MCF 10A (cell line): ENCODE data around the gene SEMA5A. TPM values are rescaled to one million over a fixed set of nuclear protein-coding genes. Genes with fewer than 3 reads are reported as not detected.

Source experiments
- BruUV-seq: library from RNA; stranded (reverse); fragments of 400-500 nt; replicated peaks from 2 replicates; lab custom pipeline; 2021; lab: Mats Ljungman, UMichigan
- CTCF ChIA-PET: fragments of 300-600 bp; sonication (Branson Sonifier 250); formaldehyde crosslinking; extraction: SDS; loops from one replicate; lab custom pipeline; 2021; ENCODE audit warnings: antibody characterized with exemption, inconsistent platforms; lab: Yijun Ruan, JAX
- POLR2A ChIA-PET: fragments of 300-600, 350-650 bp; sonication (Branson Sonifier 250); formaldehyde crosslinking; extraction: SDS; loops from one replicate; lab custom pipeline; 2020; ENCODE audit warnings: antibody characterized with exemption, inconsistent platforms; lab: Yijun Ruan, JAX
- DNase-seq: peaks from one replicate; pipeline ENCODE4 v3.0.0-alpha.2; 2018; ENCODE audit not compliant: unreplicated experiment
- H3K27ac Mint-ChIP-seq: one replicate; pipeline ENCODE4 v1.8.0; 2022; ENCODE audit warnings: mild to moderate bottlenecking, low read depth, mixed read lengths; ENCODE audit not compliant: unreplicated experiment
- H3K27me3 Mint-ChIP-seq: one replicate; pipeline ENCODE4 v1.8.0; 2022; ENCODE audit warnings: mixed read lengths; ENCODE audit not compliant: insufficient read depth, unreplicated experiment
- H3K36me3 Mint-ChIP-seq: one replicate; pipeline ENCODE4 v1.8.0; 2022; ENCODE audit warnings: mild to moderate bottlenecking, moderate library complexity, mixed read lengths; ENCODE audit not compliant: insufficient read depth, unreplicated experiment
- H3K4me1 Mint-ChIP-seq: one replicate; pipeline ENCODE4 v1.8.0; 2022; ENCODE audit warnings: mixed read lengths; ENCODE audit not compliant: insufficient read depth, unreplicated experiment
- H3K4me3 Mint-ChIP-seq: one replicate; pipeline ENCODE4 v1.8.0; 2022; ENCODE audit warnings: mild to moderate bottlenecking, moderate library complexity, mixed read lengths; ENCODE audit not compliant: unreplicated experiment
- H3K9me3 Mint-ChIP-seq: one replicate; pipeline ENCODE4 v1.8.0; 2022; ENCODE audit warnings: mixed read lengths; ENCODE audit not compliant: unreplicated experiment
- CTCF ChIP-seq: fragments of 200-600 bp; IDR thresholded peaks from one replicate; pipeline ENCODE4 v1.8.0; 2022; ENCODE audit warnings: antibody characterized with exemption, mild to moderate bottlenecking; ENCODE audit not compliant: unreplicated experiment
- intact Hi-C: fragments of 100-400 bp; cut with micrococcal nuclease; formaldehyde crosslinking; loops from 2 replicates; pipeline ENCODE4 v1.14.1; 2022
- total RNA-seq: library from RNA; stranded (reverse); gene quantifications from 2 replicates; pipeline ENCODE4 v1.2.3, GENCODE V29; 2022

SEMA5A gene
- total RNA-seq, 1 experiment from 2014 or later = 1.2 TPM

- intact Hi-C loops = loop anchor here (1.0 to 2.0 kb wide), 4 partner anchors 183 to 788 kb away; no protein-coding TSS in a partner anchor
- CTCF ChIA-PET = interaction anchor here (0.6 to 2.3 kb wide), 38 partner anchors 8 to 1818 kb away, joined by 3 to 16 read pairs (median 4); no protein-coding TSS in a partner anchor
- Mint-ChIP-seq H3K4me1 (peaks cover 7% of the 10 kb centered on the region), H3K27me3 (no peaks in the 10 kb centered on the region), H3K4me3 (peak overlapping the region; percentile 69), H3K27ac (no peak overlapping the region), H3K36me3 (no peaks in the 10 kb centered on the region), H3K9me3 (no peaks in the 10 kb centered on the region)
- BruUV-seq = no TSS peak
- no peak for DNase-seq
- POLR2A ChIA-PET = interaction anchor here (1.6 kb wide), 1 partner anchor 275 kb away, joined by 3 read pairs; no protein-coding TSS in a partner anchor
- no peak for TF ChIP-seq CTCF
Measured at GRCh38 chr5:9544056-9544455, 1.8 kb downstream of the SEMA5A start.

GRCh38 chr5:9543311-9543920 lies 2.5 kb downstream of the SEMA5A start:
- no peak overlapping the region for H3K4me3 Mint-ChIP-seq
- DNase-seq = no peak
- peaks cover 7% of the 10 kb centered on the region for H3K4me1 Mint-ChIP-seq
- no peaks in the 10 kb centered on the region for H3K27me3 Mint-ChIP-seq
- no peak overlapping the region for H3K27ac Mint-ChIP-seq
- no peak for TF ChIP-seq CTCF
- no peaks in the 10 kb centered on the region for H3K9me3 Mint-ChIP-seq
- intact Hi-C loops = no loop called here
- no peaks in the 10 kb centered on the region for H3K36me3 Mint-ChIP-seq
- no TSS peak for BruUV-seq
- POLR2A ChIA-PET = interaction anchor here (1.6 kb wide), 1 partner anchor 274 kb away, joined by 3 read pairs; no protein-coding TSS in a partner anchor
- CTCF ChIA-PET = interaction anchor here (0.6 to 2.3 kb wide), 30 partner anchors 8 to 1597 kb away, joined by 3 to 16 read pairs (median 4); no protein-coding TSS in a partner anchor

GRCh38 chr5:9540791-9541190 lies 5.1 kb downstream of the SEMA5A start:
- intact Hi-C loops = no loop called here
- Mint-ChIP-seq H3K36me3 (no peaks in the 10 kb centered on the region), H3K27ac (no peak overlapping the region), H3K4me3 (no peak overlapping the region), H3K27me3 (no peaks in the 10 kb centered on the region), H3K4me1 (peaks cover 7% of the 10 kb centered on the region), H3K9me3 (no peaks in the 10 kb centered on the region)
- CTCF ChIA-PET = interaction anchor here (0.7 to 1.1 kb wide), 2 partner anchors 15 to 42 kb away, joined by 3 read pairs; no protein-coding TSS in a partner anchor
- DNase-seq = no peak
- POLR2A ChIA-PET = no interaction called here
- no peak for TF ChIP-seq CTCF
- BruUV-seq = no TSS peak

GRCh38 chr5:9538504-9538903 lies 7.4 kb downstream of the SEMA5A start:
- H3K4me3 Mint-ChIP-seq = no peak overlapping the region
- intact Hi-C loops = no loop called here
- POLR2A ChIA-PET = interaction anchor here (0.6 to 0.7 kb wide), 2 partner anchors 17 to 313 kb away, joined by 3 read pairs; no protein-coding TSS in a partner anchor
- CTCF ChIA-PET = interaction anchor here (0.6 to 1.0 kb wide), 2 partner anchors 25 to 382 kb away, joined by 3 to 4 read pairs; no protein-coding TSS in a partner anchor
- no peaks in the 10 kb centered on the region for H3K9me3 Mint-ChIP-seq
- DNase-seq = no peak
- TF ChIP-seq CTCF = no peak
- H3K4me1 Mint-ChIP-seq = no peaks in the 10 kb centered on the region
- no peak overlapping the region for H3K27ac Mint-ChIP-seq
- BruUV-seq = no TSS peak
- no peaks in the 10 kb centered on the region for H3K27me3 Mint-ChIP-seq
- H3K36me3 Mint-ChIP-seq = no peaks in the 10 kb centered on the region
